Measurements from ENCODE around the gene FBXW8. TPM values are rescaled to one million over a fixed set of nuclear protein-coding genes. Genes with fewer than 3 reads are reported as not detected.

Gene FBXW8
- total and polyA plus RNA-seq, 4 donors = 3.9 to 20.3 (median 12.5) TPM

DNA sequence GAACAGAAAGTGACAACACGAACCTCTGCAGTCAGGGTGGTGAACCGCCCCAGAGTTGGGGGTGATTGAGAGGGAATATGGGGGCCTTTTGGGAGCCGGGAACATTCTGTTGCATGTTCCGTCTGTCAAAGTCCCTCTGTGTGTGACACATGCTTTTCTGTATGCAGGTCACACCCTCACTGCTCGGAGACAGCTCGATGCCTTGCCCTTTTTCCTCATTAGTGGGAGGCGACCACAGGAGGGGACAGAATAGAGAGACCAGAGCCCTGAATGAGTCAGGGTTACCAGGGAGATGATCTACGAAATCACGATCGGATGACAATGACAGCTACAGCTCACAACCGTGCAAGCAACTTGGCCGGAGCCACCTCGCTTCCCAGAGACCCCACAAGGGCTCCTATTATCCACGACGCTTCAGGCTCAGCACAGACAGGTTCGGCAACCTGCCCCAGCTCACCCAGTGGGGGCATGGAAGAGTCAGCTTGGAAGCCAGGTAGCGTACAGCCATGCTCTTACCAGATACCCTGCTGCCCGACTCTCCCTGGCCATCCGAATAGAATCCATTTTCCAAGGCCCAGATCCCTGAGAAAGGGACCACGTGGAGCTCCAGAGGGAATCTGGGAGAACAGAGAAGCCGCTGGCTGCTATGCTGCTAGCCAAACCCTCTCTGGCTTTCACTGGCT, 149.6 kb downstream of the FBXW8 start:
- Histone ChIP-seq H3K4me1 (ENCODE audit: control insufficient read depth in 5 of 5, insufficient read depth in 5 of 5, low read length in 5 of 5) (peaks cover 0 to 6% (median 0%) of the 10 kb centered on the region in 5 donors), H3K9me3 (ENCODE audit: control insufficient read depth in 4 of 4, insufficient read depth in 3 of 4, low read length in 3 of 4) (no peaks in the 10 kb centered on the region), H3K4me3 (no peak overlapping the region), H3K27ac (ENCODE audit: low read depth in 1 of 2, low read length in 1 of 2) (peak overlapping the region; percentile 9 to 61), H3K27me3 (ENCODE audit: control insufficient read depth in 3 of 3, insufficient read depth in 3 of 3, low read length in 2 of 3) (no peaks in the 10 kb centered on the region), H3K9ac (ENCODE audit: insufficient read depth in 1 of 2, low read length in 2 of 2) (no peak overlapping the region), H3K36me3 (ENCODE audit: control insufficient read depth in 4 of 4, insufficient read depth in 4 of 4, low read length in 4 of 4) (no peaks in the 10 kb centered on the region)
- ATAC-seq (ENCODE audit: insufficient read depth, low FRiP score) = no peak
- DNase-seq = no peak
- 64 to 68% methylated on average over 21 of the region's 21 CpGs for WGBS, 2 donors
- TF ChIP-seq, protein P1, sequence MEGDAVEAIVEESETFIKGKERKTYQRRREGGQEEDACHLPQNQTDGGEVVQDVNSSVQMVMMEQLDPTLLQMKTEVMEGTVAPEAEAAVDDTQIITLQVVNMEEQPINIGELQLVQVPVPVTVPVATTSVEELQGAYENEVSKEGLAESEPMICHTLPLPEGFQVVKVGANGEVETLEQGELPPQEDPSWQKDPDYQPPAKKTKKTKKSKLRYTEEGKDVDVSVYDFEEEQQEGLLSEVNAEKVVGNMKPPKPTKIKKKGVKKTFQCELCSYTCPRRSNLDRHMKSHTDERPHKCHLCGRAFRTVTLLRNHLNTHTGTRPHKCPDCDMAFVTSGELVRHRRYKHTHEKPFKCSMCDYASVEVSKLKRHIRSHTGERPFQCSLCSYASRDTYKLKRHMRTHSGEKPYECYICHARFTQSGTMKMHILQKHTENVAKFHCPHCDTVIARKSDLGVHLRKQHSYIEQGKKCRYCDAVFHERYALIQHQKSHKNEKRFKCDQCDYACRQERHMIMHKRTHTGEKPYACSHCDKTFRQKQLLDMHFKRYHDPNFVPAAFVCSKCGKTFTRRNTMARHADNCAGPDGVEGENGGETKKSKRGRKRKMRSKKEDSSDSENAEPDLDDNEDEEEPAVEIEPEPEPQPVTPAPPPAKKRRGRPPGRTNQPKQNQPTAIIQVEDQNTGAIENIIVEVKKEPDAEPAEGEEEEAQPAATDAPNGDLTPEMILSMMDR (IDR thresholded peaks at IDR 0.05; ENCODE audit: control extremely low read depth, extremely low read depth) = no peak

DNA sequence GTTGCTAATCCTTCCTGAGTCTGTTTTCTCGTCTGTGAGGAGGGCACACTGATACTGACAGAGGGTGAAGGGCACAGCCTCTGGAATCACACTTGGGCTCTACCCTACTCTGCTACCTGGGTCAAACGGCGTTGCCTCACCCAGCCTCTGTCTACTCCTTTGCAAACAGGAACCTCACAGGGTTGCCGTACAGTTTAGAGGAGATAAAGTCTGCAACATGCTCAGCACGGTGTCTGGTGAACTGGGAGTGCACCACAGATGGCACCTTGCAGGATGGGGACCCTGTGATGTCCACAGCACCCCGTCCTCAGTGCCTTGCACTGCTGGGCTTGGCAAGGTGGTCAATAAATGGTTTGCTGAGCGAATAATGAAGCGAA, 150.2 kb downstream of the FBXW8 start:
- peak overlapping the region; percentile 9 to 61 for H3K27ac ChIP-seq (ENCODE audit: low read depth in 1 of 2, low read length in 1 of 2)
- ATAC-seq (ENCODE audit: insufficient read depth, low FRiP score) (no peak), DNase-seq (no peak)
- H3K27me3 ChIP-seq (ENCODE audit: control insufficient read depth in 3 of 3, insufficient read depth in 3 of 3, low read length in 2 of 3) = no peaks in the 10 kb centered on the region
- 53 to 70% methylated on average over 8 of the region's 8 CpGs for WGBS, 2 donors
- no peak overlapping the region for H3K9ac ChIP-seq (ENCODE audit: insufficient read depth in 1 of 2, low read length in 2 of 2)
- peaks cover 0 to 6% (median 0%) of the 10 kb centered on the region in 5 donors for H3K4me1 ChIP-seq (ENCODE audit: control insufficient read depth in 5 of 5, insufficient read depth in 5 of 5, low read length in 5 of 5)
- H3K36me3 ChIP-seq (ENCODE audit: control insufficient read depth in 4 of 4, insufficient read depth in 4 of 4, low read length in 4 of 4) = no peaks in the 10 kb centered on the region
- no peaks in the 10 kb centered on the region for H3K9me3 ChIP-seq (ENCODE audit: control insufficient read depth in 4 of 4, insufficient read depth in 3 of 4, low read length in 3 of 4)
- TF ChIP-seq, protein P1 (IDR thresholded peaks at IDR 0.05; ENCODE audit: control extremely low read depth, extremely low read depth) = no peak
- no peak overlapping the region for H3K4me3 ChIP-seq

DNA sequence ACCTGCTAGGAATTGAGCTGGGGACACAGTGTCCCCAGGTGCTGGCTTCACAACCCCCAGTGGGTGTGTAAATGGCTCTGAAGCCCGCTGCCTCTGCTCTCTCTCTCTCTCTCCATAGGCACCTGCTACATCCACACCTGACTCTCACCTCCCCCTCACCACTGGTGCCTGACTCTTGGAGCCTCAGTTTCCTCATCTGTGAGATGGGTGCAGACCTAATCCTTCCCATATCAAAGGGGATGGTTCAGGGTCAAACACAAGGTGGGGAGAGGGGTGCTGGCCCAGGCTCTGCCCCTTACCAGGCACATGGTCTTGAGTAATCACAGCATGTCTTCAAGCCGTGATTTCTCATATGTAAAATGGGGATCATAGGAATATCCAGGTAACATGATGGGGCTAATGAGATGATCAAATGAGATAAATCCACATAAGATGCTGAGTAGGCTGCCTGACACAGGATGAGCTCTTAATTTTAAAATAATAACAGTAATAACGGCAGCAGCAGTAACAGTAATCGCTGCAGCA, 150.9 kb downstream of the FBXW8 start:
- no peak overlapping the region for H3K4me3 ChIP-seq
- H3K9ac ChIP-seq (ENCODE audit: insufficient read depth in 1 of 2, low read length in 2 of 2) = no peak overlapping the region
- ATAC-seq (ENCODE audit: insufficient read depth, low FRiP score) (no peak), DNase-seq (no peak)
- no peaks in the 10 kb centered on the region for H3K27me3 ChIP-seq (ENCODE audit: control insufficient read depth in 3 of 3, insufficient read depth in 3 of 3, low read length in 2 of 3)
- H3K9me3 ChIP-seq (ENCODE audit: control insufficient read depth in 4 of 4, insufficient read depth in 3 of 4, low read length in 3 of 4) = no peaks in the 10 kb centered on the region
- no peaks in the 10 kb centered on the region for H3K36me3 ChIP-seq (ENCODE audit: control insufficient read depth in 4 of 4, insufficient read depth in 4 of 4, low read length in 4 of 4)
- peaks cover 0 to 6% (median 0%) of the 10 kb centered on the region in 5 donors for H3K4me1 ChIP-seq (ENCODE audit: control insufficient read depth in 5 of 5, insufficient read depth in 5 of 5, low read length in 5 of 5)
- TF ChIP-seq, protein P1 (IDR thresholded peaks at IDR 0.05; ENCODE audit: control extremely low read depth, extremely low read depth) = no peak
- WGBS, 2 donors = 86 to 88% methylated on average over 4 of the region's 4 CpGs
- H3K27ac ChIP-seq (ENCODE audit: low read depth in 1 of 2, low read length in 1 of 2) = peak overlapping the region in 1 of 2 donors; percentile 61

Data from lung (tissue), 12 donors.